Measurements from ENCODE around the gene GKN2. TPM values are rescaled to one million over a fixed set of nuclear protein-coding genes. Genes with fewer than 3 reads are reported as not detected.

GKN2 gene
- total RNA-seq, 1 experiment from 2014 or later: not detected

DNA sequence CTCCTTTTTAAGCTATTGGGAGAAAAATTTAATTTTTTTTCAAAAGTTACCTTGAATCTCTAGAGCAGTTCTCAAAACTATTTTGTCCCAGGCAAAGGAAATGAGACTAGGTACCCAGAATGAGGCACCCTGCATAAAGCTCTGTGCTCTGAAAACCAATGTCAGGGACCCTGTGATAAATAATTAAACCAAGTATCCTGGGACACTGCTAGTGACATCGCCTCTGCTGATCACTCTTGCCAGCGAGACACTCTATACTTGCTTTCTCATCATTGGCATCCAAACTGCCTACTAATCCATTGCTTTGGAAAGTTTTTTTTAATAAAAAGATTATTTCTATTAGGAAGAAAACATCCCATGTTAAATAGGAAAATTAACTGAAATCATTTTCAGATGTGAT is 23.2 kb upstream of the GKN2 start:
- H3K27me3 Mint-ChIP-seq (ENCODE audit: low read depth): peaks cover 12% of the 10 kb centered on the region
- no peak overlapping the region for H2BK120ac ChIP-seq (ENCODE audit: low read depth, low read length, poor library complexity, severe bottlenecking)
- H3K9me3 ChIP-seq (ENCODE audit: control insufficient read depth, low read depth, low read length): no peaks in the 10 kb centered on the region
- H4K20me1 ChIP-seq (ENCODE audit: control insufficient read depth, insufficient read depth, insufficient read length): no peaks in the 10 kb centered on the region
- H2BK15ac ChIP-seq (ENCODE audit: low read depth, low read length): no peak overlapping the region
- peaks cover 8 to 10% of the 10 kb centered on the region in 2 experiments for H3K4me1 Mint-ChIP-seq
- H4K91ac ChIP-seq (ENCODE audit: insufficient read length, low read depth, low read length): no peak overlapping the region
- H3K27me3 ChIP-seq (ENCODE audit: insufficient read depth, low read length): no peaks in the 10 kb centered on the region
- no peaks in the 10 kb centered on the region for H3K36me3 Mint-ChIP-seq (ENCODE audit: insufficient read depth in 1 of 3, low read depth in 3 of 3)
- H3K4me1 ChIP-seq (ENCODE audit: insufficient read depth, low read length): no peaks in the 10 kb centered on the region
- DNase-seq: no peak
- H3K79me2 ChIP-seq (ENCODE audit: insufficient read depth, low read length): no peaks in the 10 kb centered on the region
- TF ChIP-seq, protein P1, sequence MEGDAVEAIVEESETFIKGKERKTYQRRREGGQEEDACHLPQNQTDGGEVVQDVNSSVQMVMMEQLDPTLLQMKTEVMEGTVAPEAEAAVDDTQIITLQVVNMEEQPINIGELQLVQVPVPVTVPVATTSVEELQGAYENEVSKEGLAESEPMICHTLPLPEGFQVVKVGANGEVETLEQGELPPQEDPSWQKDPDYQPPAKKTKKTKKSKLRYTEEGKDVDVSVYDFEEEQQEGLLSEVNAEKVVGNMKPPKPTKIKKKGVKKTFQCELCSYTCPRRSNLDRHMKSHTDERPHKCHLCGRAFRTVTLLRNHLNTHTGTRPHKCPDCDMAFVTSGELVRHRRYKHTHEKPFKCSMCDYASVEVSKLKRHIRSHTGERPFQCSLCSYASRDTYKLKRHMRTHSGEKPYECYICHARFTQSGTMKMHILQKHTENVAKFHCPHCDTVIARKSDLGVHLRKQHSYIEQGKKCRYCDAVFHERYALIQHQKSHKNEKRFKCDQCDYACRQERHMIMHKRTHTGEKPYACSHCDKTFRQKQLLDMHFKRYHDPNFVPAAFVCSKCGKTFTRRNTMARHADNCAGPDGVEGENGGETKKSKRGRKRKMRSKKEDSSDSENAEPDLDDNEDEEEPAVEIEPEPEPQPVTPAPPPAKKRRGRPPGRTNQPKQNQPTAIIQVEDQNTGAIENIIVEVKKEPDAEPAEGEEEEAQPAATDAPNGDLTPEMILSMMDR (conservative IDR thresholded peaks at IDR 0.05): no peak
- no peak overlapping the region for H3K27ac Mint-ChIP-seq
- H4K5ac ChIP-seq (ENCODE audit: insufficient read length, low read depth, low read length): no peak overlapping the region
- H4K8ac ChIP-seq (replicated peaks; ENCODE audit: insufficient read length, low read depth, low read length): no peak overlapping the region
- H3K18ac ChIP-seq (ENCODE audit: insufficient read length, low read depth, low read length): no peak overlapping the region
- no peaks in the 10 kb centered on the region for H3K79me1 ChIP-seq (ENCODE audit: insufficient read depth, low read depth, low read length, poor library complexity, severe bottlenecking)
- H3K23ac ChIP-seq (ENCODE audit: insufficient read length, low read depth, low read length): no peak overlapping the region
- H3K9me3 Mint-ChIP-seq: no peaks in the 10 kb centered on the region
- H3K14ac ChIP-seq (ENCODE audit: insufficient read depth, low read length): no peak overlapping the region
- no peak overlapping the region for H2BK20ac ChIP-seq (ENCODE audit: low read depth, low read length, poor library complexity, severe bottlenecking)
- H3K23me2 ChIP-seq (ENCODE audit: insufficient read length, low read depth, low read length, poor library complexity, severe bottlenecking): no peaks in the 10 kb centered on the region
- H2AK5ac ChIP-seq (ENCODE audit: insufficient read length, low read length): no peak overlapping the region
- H2BK5ac ChIP-seq (ENCODE audit: insufficient read length, low read length): no peak overlapping the region
- no peak overlapping the region for H3K4ac ChIP-seq (ENCODE audit: low read depth, low read length)
- no peak overlapping the region for H3K27ac ChIP-seq (ENCODE audit: insufficient read length, low read depth, low read length)
- H2AFZ ChIP-seq (ENCODE audit: low read length): no peak overlapping the region
- H3K56ac ChIP-seq (ENCODE audit: insufficient read length, low read depth, low read length): no peak overlapping the region
- no peak overlapping the region for H3K4me2 ChIP-seq (ENCODE audit: insufficient read depth, insufficient read length, low read length)
- H3K9ac ChIP-seq (ENCODE audit: extremely low read depth, insufficient read length, low read length): no peak overlapping the region
- H3T11ph ChIP-seq (ENCODE audit: low read length): no peak overlapping the region
- no CpG with 5 or more reads among the region's 2 CpGs for WGBS (ENCODE audit: extremely low coverage, insufficient read length, low lambda C conversion rate)
- no peak overlapping the region for H3K4me3 Mint-ChIP-seq
- no peak overlapping the region for H2BK12ac ChIP-seq (ENCODE audit: insufficient read length, low read depth, low read length)

Measured in H9 (cell line).